GM23248 (cell line): Measurements from ENCODE around the gene CD63. TPM values are rescaled to one million over a fixed set of nuclear protein-coding genes. Genes with fewer than 3 reads are reported as not detected.

ENCODE experiments used
- DNase-seq: peaks from one replicate; pipeline ENCODE4 v3.0.0-alpha.2; 2015
- H2AFZ ChIP-seq: fragments of 200-600 bp; sonication (generic); 2 replicates; pipeline ENCODE4 v1.6.1; 2016; ENCODE audit warnings: antibody characterized with exemption
- H3F3A ChIP-seq: fragments of 200-600 bp; sonication (generic); 2 replicates; pipeline ENCODE4 v1.6.1; 2016; ENCODE audit warnings: mild to moderate bottlenecking, antibody characterized with exemption, mixed run types; ENCODE audit not compliant: insufficient read depth
- H3K27ac ChIP-seq: fragments of 200-600 bp; sonication (generic); 2 replicates; pipeline ENCODE4 v1.5.1; 2016; ENCODE audit warnings: mild to moderate bottlenecking
- H3K27me3 ChIP-seq: fragments of 200-600 bp; sonication (generic); replicated peaks from 2 replicates; pipeline ENCODE4 v1.6.1; 2016; ENCODE audit warnings: mild to moderate bottlenecking; ENCODE audit not compliant: insufficient read depth
- H3K36me3 ChIP-seq: fragments of 200-600 bp; sonication (generic); 2 replicates; pipeline ENCODE4 v1.6.1; 2016; ENCODE audit warnings: low read depth, mild to moderate bottlenecking
- H3K4me1 ChIP-seq: fragments of 200-600 bp; sonication (generic); 2 replicates; pipeline ENCODE4 v1.6.1; 2016; ENCODE audit warnings: mild to moderate bottlenecking; ENCODE audit not compliant: insufficient read depth
- H3K4me2 ChIP-seq: fragments of 200-600 bp; sonication (generic); one replicate; pipeline ENCODE4 v1.6.1; 2016; ENCODE audit warnings: mild to moderate bottlenecking; ENCODE audit not compliant: unreplicated experiment
- H3K4me3 ChIP-seq: fragments of 200-600 bp; sonication (generic); 2 replicates; pipeline ENCODE4 v1.5.1; 2016; ENCODE audit warnings: mild to moderate bottlenecking
- H3K79me2 ChIP-seq: fragments of 200-600 bp; sonication (generic); 2 replicates; pipeline ENCODE4 v1.6.1; 2016; ENCODE audit warnings: mild to moderate bottlenecking; ENCODE audit not compliant: insufficient read depth
- H3K9ac ChIP-seq: fragments of 200-600 bp; sonication (generic); 2 replicates; pipeline ENCODE4 v1.6.1; 2016; ENCODE audit warnings: mild to moderate bottlenecking
- H3K9me2 ChIP-seq: fragments of 200-600 bp; sonication (generic); 2 replicates; pipeline ENCODE4 v1.6.1; 2016; ENCODE audit warnings: mixed run types, mild to moderate bottlenecking, moderate library complexity; ENCODE audit not compliant: insufficient read depth
- H3K9me3 ChIP-seq: fragments of 200-600 bp; sonication (generic); one replicate; pipeline ENCODE4 v1.6.1; 2017; ENCODE audit warnings: low read depth
- H4K20me1 ChIP-seq: fragments of 200-600 bp; sonication (generic); 2 replicates; pipeline ENCODE4 v1.6.0; 2016; ENCODE audit not compliant: insufficient read depth
- EZH2 ChIP-seq: fragments of 200-600 bp; sonication (generic); IDR thresholded peaks from 2 replicates; pipeline ENCODE4 v1.6.1; 2018; ENCODE audit warnings: antibody characterized with exemption, mild to moderate bottlenecking; ENCODE audit not compliant: insufficient read depth, poor library complexity, severe bottlenecking
- EZH2phosphoT487 ChIP-seq: fragments of 200-600 bp; sonication (generic); IDR thresholded peaks from 2 replicates; pipeline ENCODE4 v1.6.1; 2018; ENCODE audit warnings: antibody characterized with exemption, moderate library complexity, mild to moderate bottlenecking, low read depth; ENCODE audit not compliant: insufficient read depth
- WGBS, 2 experiments: methylation state at CpG; one replicate each; pipeline ENCODE4 v1.1.6; 2015 to 2017; ENCODE audit warnings: low lambda C conversion rate in 2 of 2, low coverage in 1 of 2; ENCODE audit errors: missing lambda C conversion rate in 2 of 2; 5-methylcytosine and 5-hydroxymethylcytosine counted together
- in situ Hi-C: fragments of 300-500 bp; cut with MboI; formaldehyde crosslinking; loops from 2 replicates; pipeline ENCODE4 v1.15.0; 2020
- polyA plus RNA-seq: library from polyadenylated mRNA; unstranded; fragments of >200 nt; fragmentation: Nextera tagmentation; extraction: Ambion mirVana; gene quantifications from 2 replicates; pipeline ENCODE4 v1.2.1, GENCODE V29; 2016
- total RNA-seq: library from RNA; depleted of rRNA; stranded (reverse); fragments of >200 nt; shearing (Covaris generic); gene quantifications from 2 replicates; pipeline ENCODE4 v1.2.3, GENCODE V29; 2014

CD63 gene
- total and polyA plus RNA-seq, 2 experiments from 2014 or later: 1,535 to 3,562 TPM

DNA sequence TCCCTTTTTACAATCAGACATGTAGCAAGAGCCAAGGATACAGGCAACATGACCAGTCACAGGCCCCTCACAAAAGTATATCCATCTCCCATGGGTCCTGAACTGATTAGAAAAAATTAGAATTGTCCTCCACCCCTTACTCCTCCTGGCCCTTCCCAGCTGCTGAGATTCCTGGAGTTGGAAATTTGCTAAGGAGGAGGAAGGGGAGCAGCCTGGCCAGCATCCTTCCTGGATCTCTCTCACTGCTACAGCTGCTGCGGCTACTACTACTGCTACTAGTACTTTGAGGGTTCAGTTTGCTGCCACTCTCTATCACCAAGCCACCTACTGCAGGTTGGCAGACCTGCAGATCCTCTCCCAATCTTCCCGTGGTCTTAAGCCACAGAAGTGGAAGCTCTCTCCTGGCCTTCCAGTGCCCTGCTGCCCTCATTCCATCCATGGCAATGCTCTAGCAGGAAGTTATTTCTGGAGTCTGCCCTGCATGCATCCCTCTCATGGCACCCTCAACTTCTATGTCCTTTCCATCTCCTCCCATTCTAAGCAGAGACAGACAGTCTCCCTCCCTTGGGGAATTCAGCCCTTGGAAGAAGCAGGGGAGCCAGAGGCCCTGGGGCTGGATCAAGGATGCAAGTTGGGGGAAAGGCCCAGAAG is 22.1 kb downstream of the CD63 start:
- in situ Hi-C loops: no loop called here
- TF ChIP-seq EZH2 (no peak), EZH2phosphoT487 (no peak)
- no peaks in the 10 kb centered on the region for H4K20me1 ChIP-seq
- no peak overlapping the region for H3K4me2 ChIP-seq
- H3K9me3 ChIP-seq: no peaks in the 10 kb centered on the region
- H3K4me3 ChIP-seq: peak overlapping the region; percentile 70
- H2AFZ ChIP-seq: no peak overlapping the region
- peaks cover 4% of the 10 kb centered on the region; the same call in 1 of the 2 replicates for H3K4me1 ChIP-seq
- no peaks in the 10 kb centered on the region for H3K27me3 ChIP-seq
- whole genome bisulfite sequencing, 2 experiments: 98 to 100% methylated on average over 2 of the region's 2 CpGs
- no peaks in the 10 kb centered on the region for H3K9me2 ChIP-seq
- DNase-seq: no peak
- 0 out of 2 replicates have a peak, but pooled peaks cover under 1% of the 10 kb centered on the region for H3F3A ChIP-seq
- no peaks in the 10 kb centered on the region for H3K79me2 ChIP-seq
- no peaks in the 10 kb centered on the region for H3K36me3 ChIP-seq
- no peak overlapping the region for H3K27ac ChIP-seq
- no peak overlapping the region for H3K9ac ChIP-seq

DNA sequence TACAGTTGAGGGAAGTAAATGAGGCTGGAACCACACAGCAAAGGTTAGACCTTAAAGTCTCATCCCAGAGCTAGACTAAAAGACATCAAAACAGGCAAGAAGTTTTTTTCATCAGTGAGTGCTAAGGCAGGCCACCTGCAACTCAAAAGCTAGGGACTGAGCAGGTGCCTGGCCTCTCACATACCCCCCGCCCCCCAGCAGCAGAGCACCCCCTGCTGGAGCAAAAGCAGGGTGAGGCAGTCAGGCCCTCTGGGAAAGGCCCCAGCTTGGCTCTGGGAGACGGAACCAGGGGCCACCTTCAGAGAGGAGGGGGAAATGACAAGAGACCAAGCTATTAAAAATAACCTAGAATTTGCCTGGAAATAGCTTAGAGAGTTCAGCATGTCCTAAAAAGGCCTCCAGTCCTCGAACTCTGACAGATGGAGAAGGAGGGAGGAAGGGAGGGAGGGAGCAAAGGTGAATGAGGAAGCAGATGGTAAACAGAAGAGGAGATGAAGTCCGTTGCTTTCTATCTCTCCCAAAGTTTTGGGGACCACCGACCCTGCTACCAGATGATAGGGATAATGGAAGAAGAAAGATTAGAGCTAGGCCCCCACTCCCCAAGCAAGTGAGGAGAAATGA is 22.9 kb downstream of the CD63 start:
- Histone ChIP-seq H3K79me2 (no peaks in the 10 kb centered on the region), H3K4me1 (0 out of 2 replicates have a peak, but pooled peaks cover 4% of the 10 kb centered on the region), H3K4me2 (no peak overlapping the region), H3K9me2 (no peaks in the 10 kb centered on the region), H3K4me3 (no peak overlapping the region), H2AFZ (no peak overlapping the region), H3K9ac (no peak overlapping the region), H3K27me3 (no peaks in the 10 kb centered on the region), H3K36me3 (no peaks in the 10 kb centered on the region), H3K9me3 (no peaks in the 10 kb centered on the region), H4K20me1 (no peaks in the 10 kb centered on the region), H3F3A (no peaks in the 10 kb centered on the region), H3K27ac (no peak overlapping the region)
- DNase-seq: no peak
- TF ChIP-seq EZH2phosphoT487 (no peak), EZH2 (no peak)
- in situ Hi-C loops: no loop called here
- 73 to 80% methylated on average over 5 of the region's 5 CpGs for WGBS, 2 experiments

DNA sequence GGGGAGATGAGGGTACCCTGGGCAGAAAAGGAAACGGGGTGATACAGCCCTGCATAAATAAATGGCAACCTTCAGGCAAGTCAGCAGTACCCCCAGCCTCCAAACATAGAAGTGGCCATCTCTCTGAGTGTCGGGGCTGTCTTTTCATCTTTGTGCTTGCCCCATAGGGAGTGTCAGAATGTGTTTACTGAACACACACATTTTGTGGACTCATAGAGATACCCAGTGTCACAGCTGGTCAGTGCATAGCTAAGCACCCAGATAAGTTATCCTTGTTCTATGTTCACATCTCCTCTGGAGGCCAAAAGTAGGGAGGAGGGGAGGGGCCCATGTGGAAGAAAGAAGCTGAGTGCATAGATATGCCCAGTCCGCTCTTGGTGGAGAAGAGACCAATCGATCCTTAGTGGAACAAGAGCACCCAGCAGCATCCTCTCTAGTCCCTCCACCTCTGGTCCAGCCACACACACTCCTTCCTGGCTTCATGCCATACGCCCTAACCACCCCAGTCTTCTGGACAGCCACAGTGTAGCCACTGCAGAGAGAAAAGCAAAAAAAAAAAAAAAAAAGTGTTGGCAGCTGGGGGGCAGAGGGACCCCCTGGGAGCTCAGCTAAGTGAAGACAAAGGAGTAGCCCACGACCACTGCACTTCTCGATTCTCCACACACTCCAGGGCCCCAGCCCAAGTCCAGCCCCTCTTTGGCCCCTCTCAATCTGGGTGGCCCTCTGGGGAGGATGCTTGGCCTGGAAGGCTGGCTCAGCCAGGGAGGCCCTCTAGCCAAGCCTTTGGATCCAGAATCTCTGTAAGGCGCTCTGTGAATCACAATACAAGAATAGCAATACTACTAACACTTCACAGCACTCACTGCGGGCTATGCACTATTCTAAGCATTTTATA is 23.7 kb downstream of the CD63 start:
- 80 to 90% methylated on average over 9 of the region's 9 CpGs for WGBS, 2 experiments
- no peaks in the 10 kb centered on the region for H3K36me3 ChIP-seq
- TF ChIP-seq EZH2 (no peak), EZH2phosphoT487 (no peak)
- H3K27me3 ChIP-seq: no peaks in the 10 kb centered on the region
- no peak overlapping the region for H3K27ac ChIP-seq
- no peak overlapping the region for H3K9ac ChIP-seq
- H3K4me3 ChIP-seq: no peak overlapping the region
- H3K79me2 ChIP-seq: no peaks in the 10 kb centered on the region
- no peaks in the 10 kb centered on the region for H3K9me2 ChIP-seq
- no peak overlapping the region for H2AFZ ChIP-seq
- H3F3A ChIP-seq: no peaks in the 10 kb centered on the region
- no peak for DNase-seq
- H4K20me1 ChIP-seq: no peaks in the 10 kb centered on the region
- H3K4me1 ChIP-seq: 0 out of 2 replicates have a peak, but pooled peaks cover 10% of the 10 kb centered on the region
- no peak overlapping the region for H3K4me2 ChIP-seq
- in situ Hi-C loops: no loop called here
- no peaks in the 10 kb centered on the region for H3K9me3 ChIP-seq

DNA sequence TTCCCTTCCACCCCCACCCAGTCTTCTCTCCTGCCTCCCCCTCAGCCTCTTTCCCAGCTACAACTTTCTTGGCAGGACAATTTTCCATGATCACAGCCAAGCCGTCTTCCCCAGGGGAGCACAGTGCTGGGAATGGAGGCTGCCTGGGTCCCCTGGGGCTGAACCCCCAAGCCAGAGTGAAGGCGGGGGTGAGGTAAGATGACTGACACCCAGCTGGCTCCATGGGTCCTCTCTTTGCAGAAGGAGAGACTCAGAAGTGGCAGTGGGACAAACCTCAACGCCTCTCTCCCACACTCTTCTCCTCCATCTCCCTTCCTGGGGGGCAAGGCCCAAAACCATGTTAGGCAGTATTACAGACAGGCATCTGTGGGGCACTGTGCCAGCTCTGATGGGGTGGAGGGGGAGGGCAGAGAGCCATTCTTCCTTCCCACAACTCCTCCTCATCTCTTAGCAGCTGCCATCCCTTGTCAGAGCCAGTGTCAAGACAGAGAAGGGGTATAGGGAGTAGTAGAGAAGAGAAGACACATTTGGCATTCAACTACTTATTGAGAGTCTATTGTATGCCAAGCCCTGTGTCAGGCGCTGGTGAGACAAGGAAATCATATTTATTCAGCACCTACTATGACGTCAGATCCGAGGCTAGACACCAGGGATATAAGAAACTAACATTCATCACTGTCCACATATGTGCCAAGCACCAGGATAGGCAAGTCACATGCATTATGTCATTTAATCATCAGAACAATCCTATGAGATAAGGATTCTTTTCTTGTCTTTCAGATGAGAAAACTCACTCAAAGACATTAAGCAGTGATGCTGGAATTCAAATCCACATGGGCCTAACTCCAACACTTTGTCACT is 24.7 kb downstream of the CD63 start:
- H3K4me1 ChIP-seq: 0 out of 2 replicates have a peak, but pooled peaks cover 10% of the 10 kb centered on the region
- no peaks in the 10 kb centered on the region for H3K9me2 ChIP-seq
- H3K4me3 ChIP-seq: no peak overlapping the region
- no peaks in the 10 kb centered on the region for H3K79me2 ChIP-seq
- H3K9me3 ChIP-seq: no peaks in the 10 kb centered on the region
- no peaks in the 10 kb centered on the region for H3K36me3 ChIP-seq
- no peak overlapping the region for H3K4me2 ChIP-seq
- no peak overlapping the region for H2AFZ ChIP-seq
- H3K27me3 ChIP-seq: no peaks in the 10 kb centered on the region
- no peak overlapping the region for H3K9ac ChIP-seq
- WGBS, 2 experiments: 68 to 81% methylated on average over 6 of the region's 6 CpGs
- H4K20me1 ChIP-seq: no peaks in the 10 kb centered on the region
- H3K27ac ChIP-seq: no peak overlapping the region
- in situ Hi-C loops: no loop called here
- DNase-seq: no peak
- no peaks in the 10 kb centered on the region for H3F3A ChIP-seq
- no peak for TF ChIP-seq EZH2
- TF ChIP-seq EZH2phosphoT487: no peak
